NCI-H1694 treated with DMSO at 0.1 percent for 48 hours (cell line): ENCODE results near the gene SLC37A3.
A peak's percentile ranks its signal among the peaks of the same experiment; 100 is the strongest.

Source experiments
- DNase-seq: peaks from one replicate; lab custom pipeline; 2025; lab: John Stamatoyannopoulos, UW

The SLC37A3 gene

GRCh38 chr7:140400381-140400780, 2.1 kb upstream of the SLC37A3 start:
- no peak for DNase-seq

GRCh38 chr7:140398821-140399220, 491 bp upstream of the SLC37A3 start:
- DNase-seq, result no peak

DNA sequence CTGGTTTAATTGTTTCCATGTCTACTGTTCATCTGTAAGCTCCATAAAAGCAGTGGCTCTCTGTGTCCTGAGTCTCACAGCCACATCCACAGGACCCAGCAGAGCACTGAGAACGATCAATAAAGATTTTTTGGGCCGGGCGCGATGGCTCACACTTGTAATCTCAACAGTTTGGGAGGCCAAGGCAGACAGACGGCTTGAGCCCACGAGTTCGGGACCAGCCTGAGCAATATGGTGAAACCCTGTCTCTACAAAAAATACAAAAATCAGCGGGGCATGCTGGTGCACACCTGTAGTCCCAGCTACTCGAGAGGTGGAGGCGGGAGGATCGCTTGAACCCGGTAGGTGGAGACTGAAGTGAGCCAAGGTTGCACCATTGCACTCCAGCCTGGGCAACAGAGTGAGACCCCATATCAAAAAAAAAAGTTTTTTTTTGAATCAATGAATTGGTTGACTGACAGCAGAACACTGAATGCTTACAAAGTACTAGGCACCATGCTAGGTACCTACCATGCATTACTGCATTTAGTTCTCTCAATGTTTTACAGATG, 4.5 kb downstream of the SLC37A3 start:
- DNase-seq, result no peak

DNA sequence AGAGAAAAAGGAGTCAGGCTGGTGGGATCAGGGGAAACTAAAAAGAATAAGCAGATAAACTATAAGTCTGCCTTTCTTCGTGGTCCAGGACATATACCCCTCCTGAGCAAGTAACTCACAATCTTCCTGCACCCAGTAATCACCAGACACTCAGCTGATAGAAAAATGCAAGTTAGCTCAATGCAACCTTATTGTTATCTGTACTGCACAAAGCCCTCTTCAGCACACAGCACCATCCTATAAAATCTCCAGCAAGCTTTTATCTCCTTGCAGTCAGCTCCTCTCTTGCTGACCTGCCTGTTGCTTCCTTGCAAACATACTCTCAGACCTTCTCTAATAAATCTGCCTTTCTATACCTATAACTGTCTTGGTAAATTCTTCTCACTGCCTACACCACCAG, 6.7 kb downstream of the SLC37A3 start:
- no peak for DNase-seq

DNA sequence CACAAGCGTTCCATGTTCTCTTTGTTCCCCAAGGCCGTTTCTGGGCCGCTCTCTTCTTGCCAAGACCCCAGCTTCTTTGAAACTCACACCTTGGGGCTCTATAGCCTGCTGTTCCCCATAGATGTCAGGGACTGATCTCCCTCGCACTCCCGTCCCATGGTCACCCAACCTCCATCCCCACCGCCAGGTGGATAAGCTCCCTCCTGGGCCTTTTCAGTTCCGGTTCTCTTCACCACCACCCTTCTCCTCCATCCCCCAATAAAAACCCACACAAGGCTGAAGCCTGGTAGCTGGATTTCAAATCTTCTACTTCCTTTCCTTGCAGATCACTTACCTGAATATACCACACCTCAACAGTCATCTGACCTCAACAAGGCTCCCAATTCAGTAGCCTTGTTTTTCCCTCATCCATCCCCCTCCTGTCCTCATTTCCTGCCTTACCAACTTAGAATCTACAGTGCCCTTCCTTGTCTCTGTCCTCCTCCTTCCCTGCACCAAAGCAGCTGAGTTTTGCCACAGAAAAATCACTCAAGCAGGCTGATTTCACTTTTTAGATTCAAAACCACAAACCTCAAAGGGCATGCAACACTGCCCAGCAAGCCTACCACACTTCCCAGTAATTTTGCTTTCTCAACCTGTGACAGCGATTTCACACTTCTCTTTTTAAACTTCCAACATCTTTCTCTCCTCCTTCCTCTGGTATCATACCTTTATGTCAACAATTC, 7.7 kb downstream of the SLC37A3 start:
- no peak for DNase-seq

DNA sequence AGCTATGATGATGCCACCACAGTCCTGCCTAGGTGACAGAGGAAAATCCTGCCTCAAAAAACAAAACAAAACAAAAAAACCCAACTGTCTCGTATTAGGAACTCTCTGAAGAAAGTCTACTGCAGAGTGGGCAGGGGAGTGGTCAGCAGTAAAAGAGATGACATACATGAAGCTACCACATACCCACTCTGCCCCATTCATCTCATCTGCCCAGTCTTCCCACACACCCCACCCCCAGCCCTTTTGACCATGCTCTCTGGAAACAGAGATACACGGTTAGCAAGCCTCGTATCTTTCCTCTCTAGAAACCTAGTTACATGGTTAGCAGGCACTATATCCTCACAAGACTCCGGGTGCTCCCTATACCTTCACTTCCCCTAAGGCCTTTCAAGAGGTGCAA, 8.3 kb downstream of the SLC37A3 start:
- DNase-seq, result no peak

DNA sequence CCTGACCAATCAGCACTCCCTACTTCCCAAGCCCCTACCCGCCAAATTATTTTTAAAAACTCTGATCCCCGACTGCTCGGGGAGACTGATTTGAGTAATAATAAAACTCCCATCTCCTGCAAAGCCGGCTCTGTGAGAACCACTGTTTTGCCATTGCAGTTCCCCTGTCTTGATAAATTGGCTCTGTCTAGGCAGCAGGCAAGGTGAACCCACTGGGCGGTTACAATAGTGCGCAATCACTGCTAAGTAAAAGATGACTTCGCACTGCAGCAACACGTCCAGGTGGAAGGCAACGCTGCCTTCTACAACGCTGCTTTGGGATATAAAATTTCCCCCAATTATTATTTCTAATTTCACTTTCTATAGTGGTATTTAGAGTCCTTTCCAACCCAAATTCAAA, 8.9 kb downstream of the SLC37A3 start:
- no peak for DNase-seq

- no peak for DNase-seq
Measured at GRCh38 chr7:140384894-140385545, 13.3 kb downstream of the SLC37A3 start.

DNA sequence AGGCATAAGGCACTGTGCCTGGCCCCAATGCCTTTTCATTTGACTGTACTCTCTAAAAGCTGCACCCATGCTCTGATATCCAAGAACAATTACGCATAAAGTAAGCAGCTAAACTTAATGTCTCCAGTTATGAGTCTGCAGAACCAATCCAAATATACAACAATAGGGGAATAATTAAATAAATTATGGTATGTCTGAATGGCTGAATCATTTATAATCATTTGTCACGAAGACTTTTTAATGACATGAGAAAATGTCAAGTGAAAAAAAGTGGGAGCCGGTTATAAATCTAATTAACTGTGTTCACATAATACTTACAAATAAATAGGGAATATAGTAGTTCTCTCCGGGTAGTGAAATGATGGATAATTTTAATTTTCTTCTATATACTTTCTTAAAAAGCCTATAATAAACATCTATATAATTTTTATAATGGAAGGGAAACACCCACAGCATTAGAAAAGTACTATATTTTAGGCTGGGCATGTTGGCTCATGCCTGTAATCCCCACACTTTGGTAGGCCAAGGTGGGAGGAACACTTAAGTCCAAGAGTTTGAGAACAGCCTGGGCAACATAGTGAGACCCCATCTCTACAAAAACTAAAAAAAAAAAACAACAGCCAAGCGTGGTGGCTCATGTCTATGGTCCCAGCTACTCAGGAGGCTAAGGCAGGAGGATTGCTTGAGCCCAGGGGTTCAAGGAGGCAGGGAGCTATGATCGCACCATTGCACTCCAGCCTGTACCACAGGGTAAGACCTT, 14.2 kb downstream of the SLC37A3 start:
- DNase-seq, result no peak

GRCh38 chr7:140375892-140376730, 22.2 kb downstream of the SLC37A3 start:
- no peak for DNase-seq

- DNase-seq, result no peak
Measured at GRCh38 chr7:140375323-140375722, 23.0 kb downstream of the SLC37A3 start.

DNA sequence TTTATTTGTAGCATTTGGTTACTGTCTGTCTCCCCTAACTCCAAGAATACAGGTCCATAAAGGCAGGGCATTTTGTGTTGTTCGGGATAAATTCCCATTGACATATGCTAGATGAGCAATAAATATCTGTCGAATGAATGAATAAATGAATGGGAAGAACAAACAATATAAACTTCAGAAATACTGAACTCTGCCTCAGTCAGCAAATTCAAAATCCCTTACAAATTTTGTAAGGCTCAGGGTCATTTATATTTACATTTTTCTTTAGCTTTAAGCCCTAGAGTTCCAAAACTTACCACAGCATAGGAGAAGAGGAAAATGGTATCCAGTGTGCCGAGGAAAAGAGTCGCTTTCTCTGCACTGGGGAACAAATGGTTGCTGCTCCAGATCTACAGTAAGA, 29.0 kb downstream of the SLC37A3 start:
- no peak for DNase-seq

DNA sequence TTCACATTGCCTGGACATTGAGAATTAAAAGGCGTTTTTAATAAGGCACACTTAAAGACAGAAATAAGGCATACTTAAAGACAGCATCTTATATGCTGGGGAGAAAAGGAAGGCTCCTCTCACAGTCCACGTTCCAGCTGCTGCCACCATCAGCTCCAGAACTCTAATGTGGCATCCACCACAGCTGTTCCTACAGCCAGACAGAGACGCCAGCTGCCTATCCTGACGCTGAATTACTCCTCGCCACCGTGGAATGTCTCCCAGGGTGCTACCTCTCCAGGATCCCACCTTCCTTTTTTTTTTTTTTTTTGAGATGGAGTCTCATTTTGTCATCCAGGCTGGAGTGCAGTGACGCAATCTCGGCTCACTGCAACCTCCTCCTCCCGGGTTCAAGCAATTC, 30.8 kb downstream of the SLC37A3 start:
- no peak for DNase-seq

- peak; percentile 56 for DNase-seq
Measured at GRCh38 chr7:140364819-140365218, 33.5 kb downstream of the SLC37A3 start.

DNA sequence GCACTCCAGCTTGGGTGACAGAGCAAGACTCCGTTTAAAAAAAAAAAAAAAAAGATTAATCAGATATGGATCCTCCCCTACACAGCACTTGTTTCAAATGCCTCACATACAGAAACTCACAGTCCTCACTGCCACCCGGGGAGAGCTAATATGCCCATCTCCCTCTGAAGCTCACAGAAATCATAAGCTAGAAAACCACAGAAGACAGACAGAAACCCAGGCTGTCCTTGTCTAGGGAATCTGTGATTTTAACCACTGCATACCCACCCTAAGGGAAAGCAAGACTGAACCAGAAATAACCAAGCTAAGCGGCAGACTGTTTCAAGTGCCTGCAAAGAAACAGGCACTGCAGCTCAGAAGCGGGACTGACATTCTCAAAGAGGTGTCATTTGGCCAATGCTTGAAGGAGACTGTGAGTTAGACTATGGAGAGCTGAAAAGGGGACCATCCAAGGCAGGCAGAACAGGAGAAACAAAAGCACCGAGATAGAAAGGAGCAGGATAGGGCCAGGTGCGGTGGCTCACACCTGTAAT, 37.6 kb downstream of the SLC37A3 start:
- no peak for DNase-seq

DNA sequence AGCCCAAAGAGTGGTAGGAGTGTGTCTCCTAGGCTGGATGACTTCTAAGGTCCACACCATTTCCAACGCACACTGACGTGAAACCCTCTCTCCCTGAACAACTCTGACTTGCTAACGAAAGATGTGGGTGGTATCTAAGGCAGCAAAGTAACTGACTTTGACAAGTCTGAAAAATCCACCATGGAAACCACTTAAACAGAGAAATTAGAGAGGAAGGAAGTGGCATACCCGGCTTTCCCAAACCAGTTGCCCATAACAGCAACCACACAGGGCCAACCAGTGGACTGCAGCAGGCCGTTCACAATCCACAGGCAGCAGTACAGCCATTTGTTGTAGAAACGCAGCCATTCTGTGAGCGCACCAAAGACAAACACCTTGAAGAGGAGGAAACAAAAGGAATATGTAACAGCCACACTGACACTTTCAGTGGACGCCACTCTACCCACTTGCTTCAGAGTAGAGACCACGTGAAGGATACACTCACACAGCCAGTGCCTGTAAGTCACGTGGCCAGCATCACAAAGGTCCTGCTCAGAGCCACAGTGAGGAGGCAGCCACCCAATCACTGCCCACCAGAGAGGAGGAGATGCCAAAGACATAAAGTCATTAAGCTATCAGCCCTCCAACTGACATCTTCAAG, 39.8 kb downstream of the SLC37A3 start:
- no peak for DNase-seq

DNA sequence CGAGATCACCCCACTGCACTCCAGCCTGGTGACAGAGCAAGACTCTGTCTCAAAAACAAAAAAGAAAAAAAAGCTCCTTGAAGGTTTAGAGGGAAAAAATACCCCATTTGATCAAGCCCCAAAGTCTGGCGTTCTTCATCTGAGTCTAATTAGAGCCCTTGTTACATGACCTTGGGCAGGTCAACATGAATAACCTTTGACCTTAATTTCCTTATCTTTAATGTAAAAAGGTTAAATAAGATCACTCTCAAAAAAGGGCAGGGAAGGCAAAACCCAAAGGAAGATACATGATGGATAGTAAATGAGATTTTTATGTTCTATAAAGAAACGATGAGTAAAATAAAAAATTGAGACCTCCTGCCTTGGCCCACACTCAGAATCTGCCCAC, 40.3 kb downstream of the SLC37A3 start:
- DNase-seq, result no peak

GRCh38 chr7:140350056-140350455, 48.3 kb downstream of the SLC37A3 start:
- DNase-seq, result no peak

GRCh38 chr7:140349144-140349771, 49.1 kb downstream of the SLC37A3 start:
- DNase-seq, result no peak

DNA sequence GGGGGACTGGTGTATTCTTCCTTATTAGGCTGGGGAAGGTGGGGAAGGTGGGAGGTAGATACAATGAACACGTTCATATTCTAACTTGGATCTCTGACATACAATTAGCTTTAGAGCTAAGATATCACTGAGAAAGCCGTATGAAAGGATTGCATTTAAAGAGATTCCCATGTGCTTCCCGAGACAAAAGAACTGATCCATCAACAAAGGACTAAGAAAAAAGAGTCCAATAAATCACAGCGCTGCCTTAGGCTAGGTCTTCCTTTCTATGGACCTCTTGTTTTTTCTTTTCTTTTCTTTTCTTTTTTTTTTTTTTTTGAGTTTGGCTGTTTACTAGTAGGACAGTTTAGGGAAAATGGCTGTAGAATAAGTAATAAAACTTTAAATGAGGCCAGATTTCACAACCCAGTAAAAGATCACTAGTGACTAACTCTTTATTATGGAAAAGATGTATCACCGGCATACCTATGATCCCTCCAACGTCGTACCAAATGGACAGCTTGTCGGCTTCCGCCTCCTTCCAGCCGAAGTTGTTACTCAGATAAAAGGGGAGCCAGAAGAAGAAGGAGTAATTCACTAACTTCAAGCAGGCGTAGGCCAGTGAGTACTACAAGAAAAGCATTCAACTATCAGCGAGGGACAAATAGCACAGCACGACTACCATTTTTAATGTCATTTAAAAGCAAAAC, 50.0 kb downstream of the SLC37A3 start:
- DNase-seq, result no peak
